Measurements from ENCODE around the gene FARS2. TPM values are rescaled to one million over a fixed set of nuclear protein-coding genes. Genes with fewer than 3 reads are reported as not detected.

Gene FARS2
- total RNA-seq, 4 donors from 2014 or later: 16.4 to 26.1 (median 21.4) TPM

GRCh38 chr6:5335020-5335419, 73.7 kb downstream of the FARS2 start:
- H3K36me3 ChIP-seq: no peaks in the 10 kb centered on the region
- no peak for DNase-seq (ENCODE audit: low spot score in 2 of 2)
- no peaks in the 10 kb centered on the region for H3K9me3 ChIP-seq
- TF ChIP-seq, protein P1, sequence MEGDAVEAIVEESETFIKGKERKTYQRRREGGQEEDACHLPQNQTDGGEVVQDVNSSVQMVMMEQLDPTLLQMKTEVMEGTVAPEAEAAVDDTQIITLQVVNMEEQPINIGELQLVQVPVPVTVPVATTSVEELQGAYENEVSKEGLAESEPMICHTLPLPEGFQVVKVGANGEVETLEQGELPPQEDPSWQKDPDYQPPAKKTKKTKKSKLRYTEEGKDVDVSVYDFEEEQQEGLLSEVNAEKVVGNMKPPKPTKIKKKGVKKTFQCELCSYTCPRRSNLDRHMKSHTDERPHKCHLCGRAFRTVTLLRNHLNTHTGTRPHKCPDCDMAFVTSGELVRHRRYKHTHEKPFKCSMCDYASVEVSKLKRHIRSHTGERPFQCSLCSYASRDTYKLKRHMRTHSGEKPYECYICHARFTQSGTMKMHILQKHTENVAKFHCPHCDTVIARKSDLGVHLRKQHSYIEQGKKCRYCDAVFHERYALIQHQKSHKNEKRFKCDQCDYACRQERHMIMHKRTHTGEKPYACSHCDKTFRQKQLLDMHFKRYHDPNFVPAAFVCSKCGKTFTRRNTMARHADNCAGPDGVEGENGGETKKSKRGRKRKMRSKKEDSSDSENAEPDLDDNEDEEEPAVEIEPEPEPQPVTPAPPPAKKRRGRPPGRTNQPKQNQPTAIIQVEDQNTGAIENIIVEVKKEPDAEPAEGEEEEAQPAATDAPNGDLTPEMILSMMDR (IDR thresholded peaks at IDR 0.05): no peak
- no peak for TF ChIP-seq POLR2A (IDR thresholded peaks at IDR 0.05)
- TF ChIP-seq EP300 (IDR thresholded peaks at IDR 0.05): no peak
- H3K27me3 ChIP-seq: no peaks in the 10 kb centered on the region
- no peak overlapping the region for H3K4me3 ChIP-seq
- H3K4me1 ChIP-seq: peaks cover 0 to 41% (median 4%) of the 10 kb centered on the region in 4 donors
- no peak overlapping the region for H3K27ac ChIP-seq
- 69 to 72% methylated on average over 3 of the region's 3 CpGs for WGBS, 2 donors

GRCh38 chr6:5337573-5337972, 76.3 kb downstream of the FARS2 start:
- Histone ChIP-seq H3K4me1 (peaks cover 0 to 36% (median 4%) of the 10 kb centered on the region in 4 donors), H3K9me3 (no peaks in the 10 kb centered on the region), H3K36me3 (no peaks in the 10 kb centered on the region), H3K4me3 (no peak overlapping the region), H3K27ac (no peak overlapping the region), H3K27me3 (no peaks in the 10 kb centered on the region)
- WGBS, 2 donors: 54 to 59% methylated on average over 2 of the region's 2 CpGs
- TF ChIP-seq, protein P1 (IDR thresholded peaks at IDR 0.05): no peak
- TF ChIP-seq EP300 (IDR thresholded peaks at IDR 0.05) (no peak), POLR2A (IDR thresholded peaks at IDR 0.05) (no peak)
- DNase-seq (ENCODE audit: low spot score in 2 of 2): no peak

DNA sequence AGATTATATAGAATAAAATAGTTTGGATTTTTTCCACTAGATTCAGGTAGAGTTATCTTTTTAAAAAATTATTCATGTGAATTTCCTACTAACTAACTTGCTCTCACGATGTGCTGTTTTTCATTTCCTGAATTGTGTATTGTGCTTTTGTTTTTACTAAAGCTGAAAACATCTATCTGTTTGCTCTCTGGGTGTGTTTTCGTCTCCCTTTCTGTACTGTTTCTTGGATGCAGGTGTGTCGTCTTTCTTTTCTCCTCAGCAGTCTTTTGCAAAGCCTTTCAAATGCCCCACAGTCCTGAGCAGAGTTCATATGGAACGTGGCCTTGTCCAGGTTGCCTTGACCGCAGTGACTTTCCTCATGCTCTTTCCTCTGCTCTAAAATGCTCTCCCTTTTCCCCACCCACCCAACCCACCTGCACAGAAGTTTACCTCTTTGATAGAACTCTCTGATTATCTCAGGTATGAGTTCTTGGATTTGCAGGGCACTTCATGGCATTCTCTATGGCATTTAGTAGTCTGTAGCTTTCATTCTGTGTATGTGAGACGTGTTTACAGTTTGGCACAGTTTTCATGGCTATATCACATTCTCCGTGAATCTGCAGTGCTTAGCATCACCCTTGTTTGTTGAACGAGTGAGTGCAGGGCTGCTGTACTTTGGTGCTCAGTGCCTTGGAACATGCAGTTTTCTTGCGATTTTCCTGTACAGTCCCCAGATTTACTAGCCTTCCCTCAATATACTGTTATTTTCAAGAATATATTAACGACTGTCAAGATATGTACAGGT, 77.1 kb downstream of the FARS2 start:
- Histone ChIP-seq H3K36me3 (no peaks in the 10 kb centered on the region), H3K9me3 (no peaks in the 10 kb centered on the region), H3K4me3 (no peak overlapping the region), H3K27me3 (no peaks in the 10 kb centered on the region), H3K27ac (no peak overlapping the region), H3K4me1 (peaks cover 0 to 33% (median 4%) of the 10 kb centered on the region in 4 donors)
- WGBS, 2 donors: 69 to 77% methylated on average over 10 of the region's 10 CpGs
- TF ChIP-seq, protein P1 (IDR thresholded peaks at IDR 0.05): no peak
- no peak for TF ChIP-seq EP300 (IDR thresholded peaks at IDR 0.05)
- no peak for TF ChIP-seq POLR2A (IDR thresholded peaks at IDR 0.05)
- DNase-seq (ENCODE audit: low spot score in 2 of 2): no peak

GRCh38 chr6:5339786-5340185, 78.5 kb downstream of the FARS2 start:
- Histone ChIP-seq H3K36me3 (no peaks in the 10 kb centered on the region), H3K4me3 (no peak overlapping the region), H3K9me3 (no peaks in the 10 kb centered on the region), H3K27me3 (no peaks in the 10 kb centered on the region), H3K27ac (no peak overlapping the region), H3K4me1 (peaks cover 0 to 20% (median 0%) of the 10 kb centered on the region in 4 donors)
- TF ChIP-seq, protein P1 (IDR thresholded peaks at IDR 0.05): no peak
- TF ChIP-seq POLR2A (IDR thresholded peaks at IDR 0.05) (no peak), EP300 (IDR thresholded peaks at IDR 0.05) (no peak)
- no peak for DNase-seq (ENCODE audit: low spot score in 2 of 2)
- WGBS, 2 donors: 76 to 82% methylated on average over 3 of the region's 3 CpGs

DNA sequence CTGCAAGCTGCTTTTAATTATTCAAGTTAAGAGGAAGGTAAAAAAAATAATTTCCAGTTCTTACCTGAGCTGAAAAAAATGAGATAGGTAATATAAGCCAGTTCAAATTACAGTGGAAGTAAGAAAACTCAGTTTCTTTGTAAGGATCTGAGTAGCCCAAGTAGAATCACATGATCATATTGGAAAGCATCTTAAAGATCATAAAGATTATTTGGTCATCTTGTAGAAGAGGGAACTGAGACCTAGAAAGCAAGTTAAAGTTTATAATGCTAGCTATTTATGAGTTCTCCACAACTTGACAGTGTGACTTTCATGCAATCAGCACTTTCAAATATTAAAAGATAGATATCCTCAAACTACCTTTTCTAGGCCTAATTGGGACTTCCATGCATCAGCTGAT, 80.5 kb downstream of the FARS2 start:
- Histone ChIP-seq H3K4me3 (no peak overlapping the region), H3K4me1 (peaks cover 0 to 17% (median 0%) of the 10 kb centered on the region in 4 donors), H3K9me3 (no peaks in the 10 kb centered on the region), H3K27me3 (no peaks in the 10 kb centered on the region), H3K36me3 (no peaks in the 10 kb centered on the region), H3K27ac (no peak overlapping the region)
- DNase-seq (ENCODE audit: low spot score in 2 of 2): no peak
- TF ChIP-seq EP300 (IDR thresholded peaks at IDR 0.05) (no peak), POLR2A (IDR thresholded peaks at IDR 0.05) (no peak)
- TF ChIP-seq, protein P1 (IDR thresholded peaks at IDR 0.05): no peak
